Measurements from ENCODE around the gene FBXL12. TPM values are rescaled to one million over a fixed set of nuclear protein-coding genes. Genes with fewer than 3 reads are reported as not detected.
"Not testable (repeated sequence)": the region's sequence is repeated elsewhere in the genome, so short reads cannot be mapped to it uniquely, and the experiment has no call there.

The FBXL12 gene
- polyA plus RNA-seq, 1 donor from 2014 or later: 31.5 TPM

GRCh38 chr19:9848060-9848459, 29.2 kb upstream of the FBXL12 start:
- H3K36me3 ChIP-seq (ENCODE audit: insufficient read depth, low read length): no peaks in the 10 kb centered on the region

GRCh38 chr19:9847087-9847671, 28.3 kb upstream of the FBXL12 start:
- Histone ChIP-seq H3K9me3 (ENCODE audit: low read length) (no peaks in the 10 kb centered on the region), H3K36me3 (ENCODE audit: insufficient read depth, low read length) (no peaks in the 10 kb centered on the region), H3K9me2 (ENCODE audit: insufficient read depth, low read length) (no peaks in the 10 kb centered on the region), H3F3A (ENCODE audit: insufficient read depth, low read length, poor library complexity, severe bottlenecking) (no peaks in the 10 kb centered on the region), H3K27me3 (ENCODE audit: insufficient read depth, low read depth, low read length) (no peaks in the 10 kb centered on the region), H3K4me2 (ENCODE audit: low read length) (no peak overlapping the region), H3K4me3 (ENCODE audit: low read length) (no peak overlapping the region), H4K20me1 (ENCODE audit: insufficient read depth) (no peaks in the 10 kb centered on the region), H3K9ac (ENCODE audit: low read length) (no peak overlapping the region), H2AFZ (ENCODE audit: low read depth, low read length) (no peak overlapping the region), H3K79me2 (replicated peaks; ENCODE audit: insufficient read depth, low read length) (no peaks in the 10 kb centered on the region), H3K27ac (ENCODE audit: low read length) (no peak overlapping the region)
- TF ChIP-seq CTCF (IDR thresholded peaks at IDR 0.05; ENCODE audit: poor library complexity, severe bottlenecking): no peak
- no peak for TF ChIP-seq MXI1 (conservative IDR thresholded peaks at IDR 0.05; ENCODE audit: poor library complexity, severe bottlenecking)

More at GRCh38 chr19:9848060-9848459, 29.2 kb upstream of the FBXL12 start:
- Histone ChIP-seq H4K20me1 (ENCODE audit: insufficient read depth) (no peaks in the 10 kb centered on the region), H3K9me3 (ENCODE audit: low read length) (no peaks in the 10 kb centered on the region), H3F3A (ENCODE audit: insufficient read depth, low read length, poor library complexity, severe bottlenecking) (no peaks in the 10 kb centered on the region), H3K9me2 (ENCODE audit: insufficient read depth, low read length) (no peaks in the 10 kb centered on the region), H3K27me3 (ENCODE audit: insufficient read depth, low read depth, low read length) (no peaks in the 10 kb centered on the region), H3K27ac (ENCODE audit: low read length) (no peak overlapping the region), H3K9ac (ENCODE audit: low read length) (no peak overlapping the region), H2AFZ (ENCODE audit: low read depth, low read length) (no peak overlapping the region), H3K4me3 (ENCODE audit: low read length) (no peak overlapping the region), H3K4me2 (ENCODE audit: low read length) (no peak overlapping the region), H3K79me2 (replicated peaks; ENCODE audit: insufficient read depth, low read length) (no peaks in the 10 kb centered on the region)
- TF ChIP-seq RAD21 (conservative IDR thresholded peaks at IDR 0.05): peak; percentile 53
- TF ChIP-seq TAF1 (IDR thresholded peaks at IDR 0.05; ENCODE audit: low read depth): no peak
- peak; percentile 63 for TF ChIP-seq CTCF (IDR thresholded peaks at IDR 0.05; ENCODE audit: poor library complexity, severe bottlenecking)
- TF ChIP-seq EZH2 (IDR thresholded peaks at IDR 0.05; ENCODE audit: borderline replicate concordance, insufficient read depth, low read length, poor library complexity, severe bottlenecking): no peak
- peak; percentile 54 for TF ChIP-seq SMC3 (conservative IDR thresholded peaks at IDR 0.05; ENCODE audit: poor library complexity)

GRCh38 chr19:9843626-9844273, 24.9 kb upstream of the FBXL12 start:
- not testable (repeated sequence) for H3K36me3 ChIP-seq (ENCODE audit: insufficient read depth, low read length); H3K79me2 ChIP-seq (replicated peaks; ENCODE audit: insufficient read depth, low read length); H3K4me2 ChIP-seq (ENCODE audit: low read length); H3K9me2 ChIP-seq (ENCODE audit: insufficient read depth, low read length); H3K4me3 ChIP-seq (ENCODE audit: low read length); H3K9me3 ChIP-seq (ENCODE audit: low read length); H4K20me1 ChIP-seq (ENCODE audit: insufficient read depth); H3F3A ChIP-seq (ENCODE audit: insufficient read depth, low read length, poor library complexity, severe bottlenecking); H3K27me3 ChIP-seq (ENCODE audit: insufficient read depth, low read depth, low read length); H3K27ac ChIP-seq (ENCODE audit: low read length); H2AFZ ChIP-seq (ENCODE audit: low read depth, low read length); H3K9ac ChIP-seq (ENCODE audit: low read length)
